Activated T-cell treated with anti-CD3 and anti-CD28 coated beads for 48 hours (primary cell): ENCODE measurements around the gene TTYH2.
"Not testable (repeated sequence)": the region's sequence is repeated elsewhere in the genome, so short reads cannot be mapped to it uniquely, and the experiment has no call there.

ENCODE experiments used
- DNase-seq: peaks from one replicate; pipeline ENCODE4 v3.0.0-alpha.2; 2020; ENCODE audit warnings: low read depth

TTYH2 gene

DNA sequence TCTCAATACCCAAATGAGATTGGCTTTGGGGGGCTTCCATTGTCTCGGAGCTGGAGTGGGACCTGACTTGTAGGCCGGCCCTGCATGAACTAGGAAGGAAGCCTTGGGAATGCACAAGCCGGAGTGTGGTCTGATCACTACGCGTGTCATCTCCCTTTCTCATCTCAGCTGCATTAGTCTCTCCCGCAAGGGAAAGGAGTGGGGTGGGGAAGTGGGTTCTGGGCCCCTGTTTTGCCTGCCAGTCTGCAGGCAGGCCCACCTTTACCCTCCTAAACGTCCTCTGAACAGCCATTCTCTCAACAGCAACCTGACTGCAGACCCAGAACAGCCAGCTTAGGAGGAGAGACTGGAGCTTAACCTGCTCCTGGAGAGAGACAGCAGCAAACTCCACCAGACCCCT is 49.2 kb downstream of the TTYH2 start:
- DNase-seq, result no peak

DNA sequence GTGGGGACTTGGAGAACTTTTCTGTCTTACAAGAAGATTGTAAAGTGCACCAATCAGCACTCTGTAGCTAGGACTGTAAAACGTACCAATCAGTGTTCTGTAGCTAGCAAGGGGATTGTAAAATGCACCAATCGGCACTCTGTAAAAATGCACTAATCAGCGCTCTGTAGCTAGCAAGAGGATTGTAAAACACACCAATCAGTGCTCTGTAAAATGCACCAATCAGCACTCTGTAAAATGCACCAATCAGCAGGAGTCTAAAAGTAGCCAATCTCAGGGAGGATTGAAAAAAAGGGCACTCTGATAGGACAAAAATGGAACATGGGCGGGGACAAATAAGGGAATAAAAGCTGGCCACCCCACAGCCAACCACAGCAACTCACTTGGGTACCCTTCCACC is 53.7 kb downstream of the TTYH2 start:
- DNase-seq, result not testable (repeated sequence)

DNA sequence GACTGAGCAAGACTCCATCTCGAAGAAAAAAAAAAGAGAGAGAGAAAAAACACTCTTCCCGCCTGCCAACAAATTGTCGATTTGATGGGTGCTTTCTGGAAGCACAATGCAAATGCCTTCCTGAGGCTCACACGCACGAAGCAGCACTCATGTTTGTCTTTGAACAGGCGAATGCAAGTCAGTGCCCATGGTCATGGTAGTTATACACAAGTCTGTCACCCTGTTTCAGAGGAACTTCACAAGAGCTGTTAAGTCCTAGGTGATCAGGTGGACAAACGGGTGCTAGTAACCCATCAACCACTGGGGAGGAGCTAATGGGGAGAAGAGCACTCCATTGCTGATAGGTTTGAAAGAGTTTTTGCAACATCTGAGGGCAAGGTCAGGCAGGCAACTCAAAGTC is 54.2 kb downstream of the TTYH2 start:
- no peak for DNase-seq

DNA sequence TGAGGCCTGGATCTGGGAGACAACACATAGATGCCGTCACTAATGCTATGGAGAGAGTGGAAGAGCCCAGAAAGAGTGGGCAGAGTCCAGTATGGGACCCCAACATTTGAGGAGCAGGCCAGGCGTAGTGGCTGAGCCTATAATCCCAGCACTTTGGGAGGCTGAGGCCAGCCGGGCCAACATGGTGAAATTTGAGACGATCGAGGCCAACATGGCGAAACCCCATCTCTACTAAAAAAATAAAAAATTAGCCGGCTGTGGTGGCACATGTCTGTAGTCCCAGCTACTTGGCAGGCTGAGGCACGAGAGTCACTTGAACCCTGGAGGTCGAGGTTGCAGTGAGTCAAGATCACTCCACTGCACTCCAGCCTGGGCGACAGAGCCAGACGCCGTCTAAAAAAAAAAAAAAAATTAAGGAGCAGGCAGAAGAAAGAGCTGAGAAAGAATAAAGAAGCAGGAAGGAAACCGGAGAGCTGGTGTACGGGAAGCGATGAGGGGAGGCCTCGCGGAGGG is 54.7 kb downstream of the TTYH2 start:
- DNase-seq, result no peak

DNA sequence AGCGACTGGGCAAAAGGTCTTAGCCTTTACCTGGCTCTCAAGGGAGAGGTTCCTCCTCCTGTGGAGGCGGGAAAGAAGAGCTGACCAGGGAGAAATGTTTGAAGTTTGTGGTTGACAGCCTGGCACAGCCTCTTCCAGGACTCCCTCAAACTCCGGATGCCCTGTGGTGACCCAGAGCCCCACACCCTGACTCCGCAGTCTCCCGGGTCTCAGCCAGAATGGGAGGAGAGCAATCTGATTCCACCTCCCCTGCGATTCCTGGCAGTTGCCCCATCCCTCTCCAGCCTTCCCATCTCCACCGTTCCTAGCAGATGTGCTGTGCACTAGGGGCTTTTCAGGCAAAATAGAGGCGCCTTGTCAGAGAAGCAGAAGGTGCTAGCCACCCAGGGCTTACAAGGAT is 55.2 kb downstream of the TTYH2 start:
- no peak for DNase-seq

DNA sequence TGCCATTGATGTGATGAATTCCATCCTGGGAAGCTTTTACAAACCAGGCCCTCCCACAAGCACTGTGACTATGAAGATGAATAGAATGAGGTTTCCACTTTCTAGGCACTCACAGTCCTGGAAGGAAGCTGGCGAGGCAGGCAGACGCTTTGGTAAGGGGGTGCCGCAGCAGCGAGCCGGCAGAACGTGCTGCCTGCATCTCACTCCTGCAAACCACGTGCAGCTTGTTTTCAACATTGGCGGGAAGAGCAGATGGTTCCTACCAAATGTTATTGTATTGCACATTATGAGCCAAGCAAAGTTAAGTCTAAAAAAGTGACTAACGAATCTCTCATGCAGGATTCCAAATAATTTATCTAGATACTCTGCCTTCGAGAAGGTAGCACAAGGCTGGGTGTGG is 57.0 kb downstream of the TTYH2 start:
- no peak for DNase-seq

DNA sequence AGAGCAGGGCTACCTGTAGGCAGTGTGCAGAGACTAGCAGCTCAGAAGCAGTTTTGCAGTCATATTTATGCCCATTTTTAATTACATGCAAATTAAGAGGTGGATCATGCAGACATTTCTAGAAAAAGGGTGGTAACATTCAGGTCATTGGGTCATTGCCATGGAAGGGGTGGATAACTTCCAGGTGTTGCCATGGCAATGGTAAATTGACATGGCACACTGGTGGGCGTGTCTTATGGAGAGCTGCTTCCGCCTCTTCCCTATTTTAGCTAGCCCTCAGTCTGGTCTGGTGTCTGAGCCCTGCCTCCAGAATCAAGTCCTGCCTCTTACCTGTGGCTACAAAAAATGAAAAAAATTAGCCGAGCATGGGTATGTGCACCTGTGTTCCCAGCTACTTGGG is 57.9 kb downstream of the TTYH2 start:
- no peak for DNase-seq

DNA sequence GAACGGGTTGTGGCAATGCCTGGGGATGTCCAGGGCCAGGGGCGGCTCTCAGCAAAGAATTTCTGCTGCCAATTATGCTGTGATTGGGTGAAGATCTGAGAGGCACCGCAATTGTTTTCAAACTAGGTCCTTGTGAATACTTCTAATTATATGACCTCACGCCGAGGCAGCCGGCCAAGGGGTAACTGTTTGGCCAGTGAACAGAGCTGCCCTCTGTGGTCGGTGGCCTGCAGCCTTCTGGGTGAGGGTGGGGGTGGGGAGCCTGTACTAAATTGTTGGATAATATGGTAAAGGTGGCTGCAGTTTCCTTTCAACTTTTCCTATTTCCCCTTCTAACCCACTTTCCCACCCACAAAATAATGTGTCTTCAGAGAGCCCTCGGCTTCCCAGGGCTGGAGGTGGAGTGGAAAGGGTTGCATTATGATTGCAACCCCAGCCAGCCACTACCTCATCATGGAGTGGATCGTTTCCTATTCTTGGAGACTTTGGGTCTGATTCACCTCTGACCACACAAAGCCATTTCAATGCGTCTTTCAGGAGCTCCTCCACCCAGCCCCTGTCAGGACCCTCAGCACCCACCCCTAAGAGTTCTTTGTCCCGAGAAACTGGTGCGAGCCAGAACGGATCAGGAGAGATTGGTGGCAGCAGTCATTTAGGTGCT is 58.7 kb downstream of the TTYH2 start:
- no peak for DNase-seq

DNA sequence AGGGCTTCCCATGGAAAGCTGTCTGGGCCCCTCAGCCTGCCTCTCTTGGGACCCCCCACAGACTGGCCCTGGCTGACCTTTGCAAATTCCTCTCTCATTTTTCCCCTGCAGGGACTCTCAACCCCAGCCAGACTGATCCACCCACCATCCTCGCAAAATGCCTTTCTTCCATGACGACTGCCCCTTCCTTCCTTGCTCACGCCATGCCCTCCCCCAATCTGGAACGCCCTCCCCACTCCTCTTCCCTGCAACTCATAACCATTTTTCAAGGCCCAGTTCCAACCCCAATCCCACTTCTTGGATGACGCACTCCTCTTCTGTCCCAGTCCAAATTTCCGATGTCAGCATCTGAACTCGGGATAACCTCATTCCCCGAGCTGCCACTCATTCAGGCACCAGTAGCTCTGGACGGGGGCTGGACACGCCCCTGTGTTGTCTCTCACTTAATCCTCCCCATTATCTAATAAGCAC is 59.4 kb downstream of the TTYH2 start:
- no peak for DNase-seq

DNA sequence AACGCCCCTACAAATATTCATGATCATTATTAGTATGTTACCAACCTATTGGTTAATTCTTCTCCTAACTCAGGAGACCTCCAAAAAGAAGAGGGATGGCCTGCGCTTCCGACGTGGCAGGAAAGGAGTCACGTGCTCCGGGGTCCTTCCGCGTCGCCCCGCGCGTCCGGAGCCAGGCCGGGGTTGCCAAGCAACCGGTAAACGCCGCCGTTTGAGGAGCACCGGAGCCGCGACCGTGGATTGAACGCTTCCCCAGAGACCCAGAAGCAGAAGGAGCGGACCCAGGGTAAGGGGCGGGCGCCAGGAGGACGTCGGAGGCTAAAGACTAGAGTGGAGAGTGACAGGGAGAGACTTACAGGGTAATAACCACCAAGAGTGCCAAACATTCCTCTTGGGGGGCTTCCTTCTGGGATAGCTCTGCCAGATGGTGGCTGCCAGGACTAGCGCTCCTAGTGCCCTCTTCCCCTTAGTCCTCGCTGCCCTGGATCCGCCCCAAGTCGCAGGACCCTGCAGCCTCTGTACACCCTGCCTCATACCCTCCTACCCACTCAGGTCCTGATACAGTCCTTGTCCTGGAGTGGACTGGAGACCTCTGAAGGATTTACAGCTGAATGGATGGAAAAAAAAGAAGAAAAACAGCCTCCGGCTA is 60.8 kb downstream of the TTYH2 start, which contains the start of gene DNAI2:
Gene DNAI2 (plus strand): TSS at position 175 of the 649 bp plus-strand sequence. CDS start 7,584 bp downstream, outside the sequence.
- no peak for DNase-seq

DNA sequence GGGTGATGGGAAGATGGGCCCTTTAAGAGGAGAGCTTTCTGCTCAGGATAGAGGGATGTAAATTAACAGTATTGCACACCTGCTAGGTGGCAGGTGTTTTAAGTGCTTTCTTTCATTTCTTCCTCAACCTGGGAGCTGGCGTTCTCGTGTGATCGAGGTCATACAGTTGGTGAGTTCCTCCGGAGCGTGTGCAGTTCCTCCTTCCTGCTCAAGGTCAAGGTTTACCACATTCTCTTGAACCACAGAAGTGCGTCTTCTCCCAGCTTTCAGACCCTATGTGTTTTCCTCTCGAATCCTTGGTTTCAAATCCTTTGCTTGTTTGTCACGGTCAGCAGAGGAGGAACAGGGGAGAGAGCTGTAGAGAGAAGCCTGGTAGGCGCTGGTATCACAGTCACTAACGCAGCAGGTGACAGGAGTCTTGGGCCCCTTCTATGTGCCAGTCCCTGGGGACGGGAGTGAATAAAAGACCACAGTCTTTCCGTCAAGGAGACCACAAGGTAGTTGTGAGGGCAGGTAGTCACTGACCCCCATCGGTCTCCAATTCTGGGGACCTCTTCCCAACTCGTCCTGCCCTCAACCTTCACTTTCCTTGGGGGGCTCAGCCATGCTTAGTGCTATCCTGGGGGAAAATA is 61.5 kb downstream of the TTYH2 start:
- DNase-seq, result no peak

DNA sequence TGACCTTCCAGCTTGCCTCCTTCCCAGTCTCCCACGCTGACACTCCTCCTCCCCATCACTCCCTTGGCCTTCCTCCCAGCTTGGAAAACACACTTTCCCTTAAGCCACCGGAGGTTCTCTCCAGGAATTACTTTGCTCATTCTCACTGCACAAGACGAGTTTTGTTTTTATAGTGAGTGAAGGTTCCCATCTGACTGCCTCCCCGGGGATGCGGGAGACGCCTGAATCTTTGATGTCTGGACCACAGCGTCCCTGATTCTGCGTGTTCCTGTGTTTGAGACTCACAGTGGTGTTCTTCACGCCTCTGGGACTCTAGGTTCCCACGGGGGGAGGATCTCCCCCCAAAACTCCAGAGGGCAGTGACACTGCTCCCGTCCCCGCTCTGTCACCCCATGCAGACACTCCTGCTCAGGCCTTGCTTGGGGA is 62.7 kb downstream of the TTYH2 start:
- DNase-seq, result no peak

DNA sequence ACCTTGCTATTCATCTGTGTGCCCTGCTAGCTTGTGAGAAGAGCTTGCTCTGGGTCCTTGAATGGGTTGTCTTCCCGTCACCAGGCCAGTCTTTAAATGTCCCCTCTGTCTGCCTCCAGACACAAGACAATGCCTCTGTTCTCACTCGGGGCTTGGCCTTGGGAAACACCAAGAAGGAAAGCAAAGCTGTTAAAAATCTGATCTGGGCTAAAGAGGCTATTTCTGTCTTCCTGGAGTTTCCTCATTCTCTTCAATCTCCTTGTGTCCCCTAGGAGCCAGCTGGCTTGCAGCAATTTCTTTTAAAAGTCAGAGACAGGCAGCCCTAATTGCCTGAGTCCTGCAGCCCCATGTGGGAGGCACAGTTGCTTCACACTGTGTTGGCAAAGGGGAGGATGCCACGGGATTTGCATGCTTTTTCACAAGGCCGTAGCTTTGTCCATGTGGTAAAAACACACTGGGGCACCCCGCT is 63.2 kb downstream of the TTYH2 start:
- no peak for DNase-seq

DNA sequence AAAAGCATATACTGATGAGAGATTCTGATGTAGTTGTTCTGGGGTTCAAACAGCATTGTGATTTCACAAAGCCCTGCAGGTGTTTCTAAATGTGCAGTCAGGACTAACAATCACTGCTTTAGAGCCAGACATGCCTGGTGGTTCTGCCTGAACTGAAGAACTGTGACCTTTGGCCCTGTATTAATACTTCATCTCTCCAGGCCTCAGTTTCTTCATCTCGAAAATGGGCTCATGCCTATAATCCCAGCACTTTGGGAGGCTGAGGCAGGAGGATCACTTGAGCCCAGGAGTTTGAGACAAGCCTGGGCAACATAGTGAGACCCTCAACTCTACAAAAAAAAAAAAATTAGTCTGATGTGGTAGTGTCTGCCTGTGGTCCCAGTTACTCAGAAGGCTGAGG is 64.6 kb downstream of the TTYH2 start:
- no peak for DNase-seq

DNA sequence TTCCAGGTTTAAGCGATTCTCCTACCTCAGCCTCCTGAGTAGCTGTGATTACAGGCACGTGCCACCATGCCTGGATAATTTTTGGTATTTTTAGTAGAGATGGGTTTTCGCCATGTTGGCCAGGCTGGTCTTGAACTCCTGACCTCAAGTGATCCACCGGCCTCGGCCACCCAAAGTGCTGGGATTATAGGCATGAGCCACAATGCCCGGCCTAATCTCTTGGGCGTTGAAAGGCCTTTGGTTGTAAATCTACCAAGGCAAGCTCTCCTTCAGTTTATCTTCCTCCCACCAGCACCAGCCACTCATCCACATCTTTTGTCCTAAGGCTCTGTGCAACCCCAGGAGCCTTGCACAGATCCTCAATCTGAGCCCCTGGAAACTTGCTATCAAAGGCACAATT is 66.2 kb downstream of the TTYH2 start:
- DNase-seq, result not testable (repeated sequence)

DNA sequence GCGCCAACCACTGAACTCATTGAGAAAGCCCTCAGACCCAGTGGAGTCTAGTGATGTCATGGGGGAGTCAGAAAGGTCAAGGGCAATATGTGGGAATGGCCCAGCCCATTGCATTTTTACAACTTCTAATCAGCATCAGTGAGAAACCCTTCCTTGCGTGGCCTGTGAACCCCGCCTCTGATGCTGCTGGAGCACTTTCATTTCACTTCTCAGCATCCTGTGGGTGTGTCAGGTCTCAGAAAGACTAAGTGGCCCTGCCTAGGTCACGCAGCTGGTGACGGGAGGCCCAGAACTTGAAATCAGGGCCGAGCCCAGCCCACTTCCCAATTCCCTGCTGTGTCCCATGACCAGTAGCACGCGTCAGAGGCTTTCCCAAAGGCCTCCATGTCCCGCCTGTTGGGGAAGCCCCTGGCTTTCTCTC is 66.7 kb downstream of the TTYH2 start:
- peak; percentile 46 for DNase-seq

DNA sequence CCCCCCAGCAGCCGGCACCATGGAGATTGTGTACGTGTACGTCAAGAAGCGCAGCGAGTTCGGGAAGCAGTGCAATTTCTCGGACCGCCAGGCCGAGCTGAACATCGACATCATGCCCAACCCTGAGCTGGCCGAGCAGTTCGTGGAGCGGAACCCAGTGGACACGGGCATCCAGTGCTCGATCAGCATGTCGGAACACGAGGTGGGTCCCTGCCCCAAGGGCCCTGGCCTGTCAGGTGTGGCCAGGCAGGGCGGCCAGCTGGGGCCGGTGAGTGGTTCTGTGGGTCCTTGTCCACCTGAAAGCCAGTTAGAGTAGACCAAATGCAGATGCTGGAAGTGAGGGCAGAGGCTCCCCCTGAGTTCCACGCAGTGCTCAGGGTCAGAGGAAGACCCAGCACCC is 68.4 kb downstream of the TTYH2 start:
- DNase-seq, result no peak

DNA sequence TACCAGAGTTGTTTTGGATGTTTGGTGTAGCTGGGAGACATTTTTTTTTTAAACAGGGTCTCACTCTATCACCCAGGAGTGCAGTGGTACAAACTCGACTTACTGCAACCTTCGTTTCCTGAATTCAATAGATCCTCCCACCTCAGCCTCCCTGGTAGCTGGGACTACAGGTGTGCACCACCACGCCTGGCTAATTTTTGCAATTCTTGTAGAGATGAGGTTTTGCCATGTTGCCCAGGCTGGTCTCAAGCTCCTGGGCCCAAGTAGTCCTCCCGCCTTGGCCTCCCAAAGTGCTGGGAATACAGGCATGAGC is 68.9 kb downstream of the TTYH2 start:
- DNase-seq, result not testable (repeated sequence)

DNA sequence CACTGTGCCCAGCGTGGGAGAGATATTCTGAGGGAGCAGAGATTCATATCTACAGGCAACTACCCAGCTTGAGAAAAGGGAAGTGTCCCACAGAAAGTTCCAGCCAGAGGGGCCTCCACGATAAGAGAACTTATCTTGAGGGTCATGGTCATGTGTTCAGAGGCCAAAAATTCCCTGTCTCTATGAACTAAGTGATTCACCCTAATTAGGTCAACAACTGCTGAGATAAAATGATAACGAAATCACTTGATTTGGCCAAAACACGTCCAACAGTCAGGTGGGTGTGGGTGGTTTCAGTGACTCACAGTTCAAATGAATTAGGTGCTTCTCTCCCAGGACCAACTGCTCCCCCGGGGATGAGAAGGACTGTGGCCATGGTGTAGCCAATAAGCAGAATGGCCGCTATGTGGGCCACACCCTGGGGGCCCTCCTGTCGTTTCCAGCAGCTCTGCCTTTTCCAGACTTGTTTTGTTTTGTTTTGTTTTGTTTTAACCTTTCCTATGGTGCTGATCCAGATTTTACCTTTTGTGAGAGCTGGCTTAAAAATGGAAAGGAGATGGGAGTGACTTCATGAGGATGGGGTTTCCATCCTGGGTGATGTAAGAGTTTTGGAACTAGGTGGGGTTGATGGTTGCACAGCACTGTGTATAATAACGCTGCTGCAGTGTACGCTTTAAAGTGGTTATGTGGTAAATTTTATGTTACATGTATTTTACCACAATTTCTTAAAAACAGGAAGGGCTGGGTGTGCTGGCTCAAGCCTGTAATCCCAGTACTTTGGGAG is 69.4 kb downstream of the TTYH2 start:
- DNase-seq, result peak; percentile 63

DNA sequence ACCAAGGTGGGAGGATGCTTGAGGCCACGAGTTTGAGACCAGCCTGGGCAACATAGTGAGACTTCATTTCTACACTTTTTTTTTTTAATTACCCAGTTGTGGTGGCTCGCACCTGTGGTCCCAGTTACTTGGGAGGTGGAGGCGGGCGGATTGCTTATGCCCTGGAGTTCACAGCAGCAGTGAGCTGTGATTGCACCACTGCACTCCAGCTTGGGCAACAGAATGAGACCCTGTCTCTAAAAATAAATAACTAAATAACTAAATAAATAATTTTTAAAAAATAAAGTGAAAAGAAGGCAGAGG is 70.0 kb downstream of the TTYH2 start:
- no peak for DNase-seq

DNA sequence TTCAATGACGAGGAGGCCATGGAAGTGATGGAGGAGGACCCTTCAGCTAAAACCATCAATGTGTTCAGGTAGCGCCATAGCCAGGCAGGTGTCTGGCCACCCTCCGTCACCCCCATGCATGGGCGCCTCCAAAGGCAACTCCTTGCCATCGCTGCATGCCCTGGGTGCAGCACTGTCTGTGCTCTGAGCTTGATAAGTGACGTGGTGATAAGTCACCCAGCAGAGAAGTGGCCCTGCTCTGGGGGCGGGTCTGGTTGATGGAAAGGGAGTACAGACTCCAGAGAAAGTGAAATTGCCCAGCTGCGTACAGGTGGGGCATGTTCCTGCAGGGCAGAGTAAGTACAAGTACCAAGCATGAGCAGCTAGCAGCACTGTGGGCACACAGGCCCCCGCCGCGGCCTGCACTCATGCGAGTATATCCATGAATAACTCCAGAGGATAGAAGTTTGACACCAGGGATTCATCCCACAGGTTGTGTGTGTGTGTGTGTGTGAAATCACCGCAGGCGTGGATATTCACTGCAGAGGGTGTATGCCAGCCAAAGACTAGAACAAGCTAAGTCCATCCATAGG is 73.7 kb downstream of the TTYH2 start:
- DNase-seq, result no peak

DNA sequence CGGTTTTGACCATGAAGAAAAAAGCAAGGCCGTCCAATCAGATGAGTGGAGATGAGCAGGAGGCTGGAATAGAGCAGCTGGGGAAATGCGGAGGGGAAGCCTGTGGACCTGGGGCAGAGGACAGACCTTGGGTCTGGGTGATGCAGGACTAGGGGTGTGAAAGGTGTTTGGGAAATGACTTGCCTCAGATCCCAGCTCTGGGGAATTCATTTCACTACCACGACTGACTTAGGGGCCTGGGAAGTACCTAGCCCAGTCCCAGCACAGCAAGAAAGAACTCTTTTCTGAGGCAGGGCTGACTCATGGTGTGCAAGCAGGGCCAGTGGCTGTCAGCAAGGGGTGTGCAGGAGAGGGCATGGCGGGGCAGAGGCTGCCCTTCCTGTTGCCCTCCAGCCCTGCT is 75.4 kb downstream of the TTYH2 start:
- DNase-seq, result peak; percentile 39
